DMS 273 treated with DMSO at 0.1 percent for 48 hours (cell line): Measurements from ENCODE around the gene ADRA2A.
A peak's percentile ranks its signal among the peaks of the same experiment; 100 is the strongest.

Experiments used
- DNase-seq: peaks from one replicate; lab custom pipeline; 2025; lab: John Stamatoyannopoulos, UW

The ADRA2A gene

DNA sequence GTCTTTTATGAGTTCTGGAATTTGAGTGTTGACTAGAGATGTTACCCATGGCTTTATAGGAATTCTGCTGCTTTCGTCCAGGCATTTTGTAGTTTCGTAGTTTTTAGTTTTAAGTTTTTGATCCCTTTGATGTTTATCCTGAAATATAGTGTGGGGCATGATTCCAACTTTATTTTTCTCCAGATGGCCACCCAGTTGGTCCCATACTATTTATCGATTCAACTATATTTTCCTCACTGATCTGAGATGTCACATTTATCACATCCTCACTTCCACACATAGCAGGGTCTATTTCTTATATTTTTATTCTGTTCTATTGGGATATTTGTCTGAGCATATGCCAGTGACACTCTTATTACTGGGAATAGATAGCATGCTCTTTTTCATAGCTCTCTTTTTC, 33.9 kb downstream of the ADRA2A start:
- no peak for DNase-seq

DNA sequence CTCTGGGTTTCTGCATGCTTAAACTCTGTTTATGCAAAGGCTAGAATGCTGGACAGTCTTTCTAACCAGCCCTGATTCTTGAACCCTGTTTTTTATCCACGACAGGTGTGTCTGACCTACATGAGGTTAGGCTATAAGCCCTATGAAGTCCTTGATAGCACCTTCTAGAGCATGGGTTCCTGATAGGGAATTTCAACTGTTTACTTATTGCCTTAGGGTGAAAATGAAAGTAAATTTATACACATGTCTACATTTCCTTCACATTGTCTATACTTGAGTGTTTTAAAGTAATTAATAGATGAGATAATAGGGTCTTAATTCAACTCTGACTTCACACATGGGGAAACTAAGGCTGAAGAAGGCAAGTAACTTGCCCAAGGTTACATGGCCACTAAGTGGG, 35.5 kb downstream of the ADRA2A start:
- DNase-seq = no peak

DNA sequence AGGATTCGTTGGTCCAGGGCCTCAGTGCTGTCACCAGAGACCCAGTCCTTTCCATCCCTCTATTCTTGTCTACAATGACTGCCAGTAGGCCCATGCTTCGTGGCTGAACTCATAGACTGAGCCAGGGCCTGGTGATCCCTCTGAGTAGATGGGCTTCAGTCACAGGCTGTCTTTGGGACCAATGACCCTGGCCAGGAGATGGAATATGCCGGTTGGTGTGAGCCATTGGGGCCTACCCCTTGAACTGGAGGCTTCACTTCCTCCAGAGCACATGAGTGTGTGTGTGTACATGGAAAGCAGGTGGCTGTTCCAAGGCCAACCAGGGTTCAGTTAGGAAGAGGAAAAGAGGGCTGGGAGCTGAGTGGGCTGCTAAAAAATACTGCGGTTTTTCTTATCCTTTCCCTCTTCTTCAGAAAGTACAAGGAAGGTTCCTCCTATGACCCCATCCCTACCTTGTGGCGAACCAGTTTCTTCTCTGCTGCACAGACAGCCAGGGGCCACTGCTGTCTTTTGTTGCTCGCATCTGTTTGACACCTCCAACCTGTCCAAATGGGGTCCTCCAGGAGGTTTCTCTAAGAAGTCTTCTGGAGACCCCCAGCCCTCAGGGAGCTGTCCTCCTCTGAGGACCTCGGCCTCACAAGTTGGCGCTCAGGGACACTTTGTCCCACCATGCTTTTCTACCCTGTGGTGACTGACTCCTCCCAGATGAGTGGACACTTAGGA, 36.6 kb downstream of the ADRA2A start:
- DNase-seq = no peak

DNA sequence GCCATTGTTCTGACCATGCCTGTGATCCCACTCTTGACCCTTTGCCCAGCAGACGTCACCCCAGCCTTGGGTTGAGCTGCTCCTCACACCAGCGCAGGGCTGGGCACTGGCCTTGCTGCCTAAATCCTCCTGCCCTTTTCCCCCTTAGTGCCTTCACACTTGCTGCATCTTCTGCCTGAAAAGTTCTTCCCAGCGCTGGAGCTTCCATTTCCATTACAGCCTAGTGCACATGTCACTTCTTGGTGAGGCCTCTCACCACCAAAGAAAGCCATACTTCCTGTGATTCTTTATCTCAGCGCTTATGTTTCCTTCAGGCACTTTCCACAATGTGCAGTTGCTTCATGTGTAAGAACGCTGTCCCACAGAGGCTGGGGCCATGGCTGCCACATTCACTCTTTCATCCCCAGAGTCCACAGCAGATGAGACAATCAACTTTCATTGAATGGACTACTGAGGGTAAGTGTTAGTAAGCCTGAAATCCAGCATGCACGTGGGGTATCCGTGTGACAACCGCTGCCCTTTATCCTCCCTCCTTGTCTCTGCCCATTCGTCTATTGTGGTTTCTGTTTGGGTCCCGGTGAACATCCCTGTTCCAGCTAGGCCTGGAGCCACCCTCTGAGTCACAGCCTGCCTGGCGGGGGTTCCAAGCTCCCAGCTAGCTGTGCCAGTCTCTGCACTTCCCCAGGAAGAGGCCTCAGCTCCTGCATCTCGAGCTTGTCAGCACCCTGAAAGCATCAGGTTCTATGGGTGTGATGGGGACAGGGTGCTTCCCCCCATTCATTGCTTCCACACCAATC, 37.3 kb downstream of the ADRA2A start:
- DNase-seq = no peak

DNA sequence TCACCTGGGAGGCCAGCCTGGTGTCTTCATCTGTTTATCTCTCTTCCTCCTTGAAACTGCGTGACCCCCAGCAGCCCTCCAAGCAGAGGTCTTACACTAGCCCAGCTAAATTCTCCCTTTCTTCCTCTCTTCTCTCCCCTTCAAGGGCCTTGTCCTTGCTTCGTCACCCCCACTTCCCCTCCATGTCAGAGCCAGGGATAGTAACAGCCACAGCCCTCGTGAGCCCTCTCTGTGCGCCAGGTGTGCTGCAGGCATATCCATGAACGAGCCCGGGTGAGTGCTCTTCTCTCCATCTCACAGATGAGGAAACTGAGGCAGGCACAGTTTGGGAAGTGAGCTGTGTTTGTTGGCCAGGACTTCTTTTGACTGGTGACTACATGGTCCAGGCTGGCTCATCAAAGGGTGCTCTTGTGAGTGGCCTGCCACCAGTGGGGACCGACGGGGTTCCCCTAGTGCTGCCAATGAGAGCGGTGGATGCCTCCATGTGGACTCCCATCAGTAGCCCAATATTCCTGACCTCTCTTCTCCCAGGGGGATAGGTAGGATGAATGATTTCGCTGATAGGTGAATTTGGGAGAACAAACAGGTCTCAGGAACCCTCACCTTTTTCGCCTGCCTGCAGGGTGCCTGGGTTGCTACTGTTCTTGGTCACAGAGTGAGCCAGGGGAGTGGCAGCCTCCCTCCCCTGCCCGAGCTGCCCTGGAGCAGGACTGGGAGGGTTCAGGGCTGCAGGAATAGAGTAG, 38.1 kb downstream of the ADRA2A start:
- no peak for DNase-seq

DNA sequence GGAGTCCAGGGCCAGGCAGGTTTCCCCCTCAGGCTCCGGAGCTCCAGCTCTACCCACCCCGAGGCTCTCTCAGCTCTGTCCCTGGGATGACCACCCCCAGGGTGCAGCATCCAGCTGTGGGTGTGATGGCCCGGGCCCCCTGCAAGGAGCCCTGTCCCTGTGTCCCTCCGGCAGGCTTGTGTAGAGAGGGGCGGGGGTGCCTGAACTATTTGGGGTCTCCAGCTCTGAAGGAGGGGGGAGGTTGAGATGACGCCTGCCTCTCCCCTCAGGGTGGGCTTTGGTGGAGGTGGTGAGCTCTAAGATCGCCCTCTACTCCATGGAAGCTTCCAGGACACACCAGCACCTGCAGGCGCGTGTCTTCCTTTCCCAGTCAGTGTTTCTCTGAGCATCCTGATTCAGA, 39.4 kb downstream of the ADRA2A start:
- DNase-seq = no peak

DNA sequence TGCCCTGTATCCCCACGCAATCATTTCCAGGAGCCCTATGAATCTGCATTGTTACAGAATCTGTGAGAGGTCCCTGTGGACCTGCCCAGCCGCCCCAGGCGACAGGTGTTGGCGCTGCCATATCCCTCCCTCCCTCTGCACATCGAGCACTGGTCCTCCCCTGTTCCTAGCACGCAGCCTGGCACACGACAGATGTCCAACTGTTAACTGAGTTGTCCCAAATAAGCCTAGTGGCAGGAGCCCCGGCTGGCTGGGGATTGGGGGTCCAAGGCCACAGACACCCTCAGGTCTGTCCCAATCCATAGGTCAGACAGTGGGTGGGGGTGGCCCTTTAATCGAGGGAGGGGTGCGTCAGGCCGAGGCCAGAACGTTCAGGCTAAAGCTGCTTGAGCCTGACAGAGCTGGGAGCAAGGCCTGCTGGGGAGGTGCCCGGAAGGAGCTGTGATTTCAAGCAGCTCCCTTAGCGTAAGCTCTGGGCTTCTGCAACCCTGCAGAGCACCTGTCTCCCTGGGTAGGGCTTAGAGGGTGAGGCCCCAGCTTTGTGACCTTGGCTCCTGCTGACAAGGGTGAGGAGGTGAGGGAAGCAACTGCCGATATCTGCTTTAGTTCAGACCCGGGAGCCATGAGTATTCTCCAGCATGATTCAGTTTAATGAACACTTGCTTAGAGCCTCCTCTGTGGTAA, 40.1 kb downstream of the ADRA2A start:
- DNase-seq = no peak

DNA sequence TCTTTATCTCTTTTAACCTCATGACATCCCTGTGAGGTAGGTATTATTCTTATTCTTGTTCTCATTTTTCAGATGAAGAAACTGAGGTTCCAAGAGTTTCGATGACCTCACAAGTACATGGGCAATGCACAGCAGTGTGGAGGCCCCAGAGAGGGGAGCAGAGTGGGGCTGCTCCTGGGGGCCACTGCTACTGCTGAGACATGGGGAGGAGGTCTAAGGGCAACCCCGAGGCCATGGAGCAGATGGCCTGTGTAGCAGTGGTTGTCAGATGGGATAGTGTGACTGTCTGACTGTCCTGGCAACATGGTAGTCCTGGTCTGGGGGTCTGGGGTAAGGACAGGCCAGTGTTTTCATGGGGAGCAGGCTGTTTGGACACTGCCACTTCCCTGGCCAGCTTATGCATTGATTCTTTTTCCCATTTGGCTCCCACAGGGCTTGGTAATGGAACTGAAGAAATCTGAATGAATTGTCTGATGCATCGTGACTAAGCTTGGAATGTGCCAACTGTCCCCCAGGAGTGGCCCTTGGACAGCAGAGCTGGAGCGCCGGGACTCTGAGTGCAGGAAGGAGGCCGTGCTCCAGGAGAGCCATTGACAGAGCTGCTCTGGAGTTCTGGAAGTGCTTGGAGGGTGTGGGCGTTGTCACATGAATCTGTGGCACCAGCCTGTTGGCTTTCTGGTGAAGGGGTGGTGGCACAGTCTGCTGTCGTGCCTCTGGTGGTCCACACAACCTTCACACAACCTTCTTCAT, 40.9 kb downstream of the ADRA2A start:
- DNase-seq = no peak

DNA sequence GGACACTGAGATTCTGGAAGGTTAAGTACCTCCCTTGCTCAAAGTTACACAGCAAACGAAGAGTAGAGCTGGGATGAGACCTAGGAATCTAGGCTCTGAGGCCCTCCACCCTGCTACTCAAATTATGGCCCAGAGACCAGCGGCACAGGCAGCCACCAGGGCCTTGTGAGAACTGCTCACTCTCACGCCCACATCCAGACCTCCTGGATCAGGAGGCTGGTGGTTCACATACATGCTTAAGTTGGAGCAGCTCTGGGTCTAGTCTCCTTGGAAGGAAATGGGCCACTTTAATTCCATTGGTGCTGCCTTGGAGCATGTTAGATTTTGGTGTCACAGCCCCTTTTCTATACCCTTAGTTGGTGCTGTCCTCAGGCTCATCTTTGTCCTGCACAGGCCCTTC, 41.9 kb downstream of the ADRA2A start:
- no peak for DNase-seq

DNA sequence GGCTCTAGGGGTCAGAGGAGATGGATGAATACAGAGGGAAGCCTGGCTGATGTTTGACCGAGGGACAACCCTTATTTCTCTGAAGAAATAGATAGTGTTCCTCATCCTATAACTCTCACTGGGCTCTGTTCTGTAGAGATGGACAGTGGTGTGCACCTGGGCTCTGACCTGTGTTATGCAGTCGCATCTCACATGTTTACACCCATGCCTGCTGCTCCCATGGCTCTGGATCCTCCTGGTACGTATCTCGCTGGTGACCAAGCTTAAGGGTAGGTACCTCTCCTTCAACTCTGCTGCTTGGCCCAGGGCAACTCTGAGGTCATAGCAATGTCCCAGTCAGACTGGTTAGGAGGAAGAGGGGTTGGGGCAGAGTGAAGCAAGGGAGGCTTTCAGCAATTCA, 42.8 kb downstream of the ADRA2A start:
- no peak for DNase-seq

DNA sequence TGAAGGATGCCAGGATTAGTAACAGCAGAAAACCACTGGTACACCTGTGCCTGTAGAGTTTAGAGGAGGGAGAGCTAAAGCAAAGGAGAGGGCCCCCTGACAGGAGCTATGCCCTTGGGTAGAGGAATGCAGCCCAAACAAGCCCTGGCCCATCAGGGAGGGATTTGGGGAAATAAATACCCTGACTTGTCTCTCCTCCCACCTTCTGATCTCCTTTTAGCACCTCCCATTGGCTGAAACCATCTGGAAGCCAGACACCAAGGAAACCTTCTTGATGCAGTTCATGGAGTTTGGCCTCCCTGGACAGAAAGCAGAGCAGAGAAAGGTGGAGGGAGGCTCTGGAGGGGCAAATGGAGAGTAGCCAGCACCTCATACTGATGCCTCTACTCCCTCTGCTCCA, 45.3 kb downstream of the ADRA2A start:
- DNase-seq = no peak

DNA sequence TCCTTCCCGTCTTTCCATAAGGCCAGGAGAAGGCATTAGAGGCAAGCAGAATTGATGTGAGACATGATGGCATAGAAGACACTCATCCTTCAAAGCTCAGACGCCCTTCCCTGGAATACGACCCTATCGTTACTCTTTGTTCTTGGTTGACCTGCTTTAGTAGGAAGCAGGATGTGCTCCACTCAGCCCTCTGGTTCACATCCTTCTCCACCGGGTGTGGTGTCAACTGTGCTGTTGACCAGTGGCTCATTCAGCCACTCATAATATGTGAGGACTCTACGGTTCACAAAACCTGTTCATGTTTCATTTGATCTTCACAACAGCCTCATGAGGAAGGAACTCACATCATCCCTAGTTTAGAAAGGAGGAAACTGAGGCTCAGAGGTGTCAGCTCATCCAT, 47.1 kb downstream of the ADRA2A start:
- DNase-seq = no peak

DNA sequence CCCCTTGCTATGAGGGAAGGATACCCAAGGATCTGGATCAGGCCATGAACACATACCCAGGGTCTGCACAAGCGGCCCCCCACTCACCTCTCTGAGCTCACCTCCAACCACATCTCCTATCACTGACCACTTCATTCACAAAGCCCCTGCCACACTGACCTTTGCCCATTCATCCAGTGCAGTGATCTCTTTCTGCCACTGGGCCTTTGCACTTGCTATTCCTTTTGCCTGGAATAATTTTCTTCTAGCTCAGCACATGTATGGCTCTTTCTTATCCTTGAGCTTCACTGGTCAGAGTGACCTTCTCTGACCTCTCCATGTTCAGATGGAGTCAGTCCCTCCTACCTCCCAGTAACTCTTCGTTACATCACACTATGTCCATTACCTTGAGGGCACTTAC, 48.3 kb downstream of the ADRA2A start:
- DNase-seq = no peak

DNA sequence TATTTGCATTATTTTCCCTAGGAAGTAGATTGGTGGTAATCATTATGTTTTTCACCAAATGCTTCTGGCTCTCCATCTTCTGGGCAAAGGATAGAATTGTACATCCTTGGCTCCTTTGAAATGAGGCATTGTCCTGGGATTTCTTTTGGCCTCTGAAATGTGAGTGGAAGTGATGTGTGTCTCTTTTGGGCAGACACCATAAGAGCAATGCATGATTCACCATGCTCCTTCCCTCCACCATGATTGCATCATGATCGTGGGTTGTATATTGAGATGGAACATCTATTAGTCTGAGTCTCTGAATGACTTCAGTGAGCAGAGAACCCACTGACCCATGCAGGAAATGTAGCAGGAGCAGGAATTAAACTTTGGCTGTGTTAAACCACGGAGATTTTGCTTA, 49.2 kb downstream of the ADRA2A start:
- no peak for DNase-seq

DNA sequence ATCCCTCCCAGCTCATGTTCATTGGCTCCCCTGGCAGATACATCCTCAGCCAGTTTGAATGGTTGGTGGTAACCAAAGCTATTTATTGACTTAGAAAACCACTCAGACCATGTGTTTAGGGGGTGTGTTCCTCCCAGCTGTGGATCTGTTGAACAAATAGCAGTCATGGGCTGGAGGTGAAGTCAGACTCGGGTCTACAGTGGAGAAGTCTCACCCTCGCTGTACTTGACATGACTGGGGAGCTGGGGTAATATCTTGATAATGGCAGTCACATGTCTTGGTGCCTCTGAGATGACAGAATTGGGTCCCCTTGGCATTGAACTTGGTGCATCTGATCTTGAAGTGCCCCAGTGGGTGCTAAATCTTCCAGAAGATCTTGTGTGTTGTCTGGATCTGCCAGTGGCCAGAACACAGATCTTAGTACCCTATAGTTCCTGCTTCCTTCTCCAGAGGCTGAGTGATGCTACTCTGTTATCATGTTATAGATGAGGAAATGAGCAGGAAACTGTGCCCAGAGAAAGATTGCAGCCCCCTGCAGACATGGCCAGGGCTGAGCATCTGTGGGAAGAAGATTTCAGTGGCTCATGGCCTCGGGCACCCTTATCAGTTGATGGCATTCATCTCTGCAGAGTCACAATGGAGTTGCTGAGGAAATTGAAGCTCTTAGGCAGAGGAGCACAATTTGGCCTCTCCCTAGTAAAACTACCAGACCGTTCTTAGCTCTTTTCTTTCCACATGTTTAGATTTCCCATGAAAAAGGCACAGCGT, 50.4 kb downstream of the ADRA2A start:
- no peak for DNase-seq

DNA sequence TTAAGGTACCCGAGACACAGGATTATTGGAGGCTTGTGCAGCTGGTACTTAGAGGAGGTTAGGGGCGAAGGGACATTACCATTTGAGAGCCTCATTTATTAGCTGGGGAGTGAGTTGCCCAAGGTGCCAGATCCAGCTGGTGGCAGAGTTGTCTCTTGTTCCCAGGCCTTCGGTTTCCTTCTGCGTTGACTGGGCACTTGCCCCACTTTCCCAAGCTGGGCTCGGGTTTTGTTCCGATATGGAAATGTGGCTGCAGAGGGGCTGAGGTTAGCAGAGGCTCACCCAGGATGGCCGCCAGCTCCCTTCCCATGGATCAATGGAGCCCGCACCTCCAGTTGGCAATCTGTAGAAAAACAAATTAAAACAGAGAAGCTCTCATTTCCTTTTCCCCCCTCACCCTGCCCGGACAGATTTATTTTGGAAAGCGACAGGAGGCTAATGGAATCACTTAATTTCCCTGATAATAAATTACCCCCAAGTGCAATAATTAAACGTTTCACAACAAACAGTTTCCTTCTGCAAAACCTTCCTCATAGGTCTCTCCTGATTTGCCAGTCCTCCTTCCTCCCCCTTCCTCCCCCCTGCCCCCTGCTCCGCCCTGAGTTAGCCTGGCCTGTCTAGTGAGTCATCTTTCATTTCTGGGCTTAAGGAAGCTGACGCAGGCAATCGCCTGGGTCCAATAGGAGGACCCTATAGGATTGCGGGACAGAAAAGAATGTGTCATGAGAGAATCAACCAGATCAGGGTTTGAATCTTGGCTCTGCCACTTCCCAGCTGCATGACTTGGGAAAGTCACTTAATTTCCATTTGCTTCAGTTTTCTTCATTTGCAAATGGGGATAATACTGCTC, 51.7 kb downstream of the ADRA2A start:
- DNase-seq = peak; percentile 10

DNA sequence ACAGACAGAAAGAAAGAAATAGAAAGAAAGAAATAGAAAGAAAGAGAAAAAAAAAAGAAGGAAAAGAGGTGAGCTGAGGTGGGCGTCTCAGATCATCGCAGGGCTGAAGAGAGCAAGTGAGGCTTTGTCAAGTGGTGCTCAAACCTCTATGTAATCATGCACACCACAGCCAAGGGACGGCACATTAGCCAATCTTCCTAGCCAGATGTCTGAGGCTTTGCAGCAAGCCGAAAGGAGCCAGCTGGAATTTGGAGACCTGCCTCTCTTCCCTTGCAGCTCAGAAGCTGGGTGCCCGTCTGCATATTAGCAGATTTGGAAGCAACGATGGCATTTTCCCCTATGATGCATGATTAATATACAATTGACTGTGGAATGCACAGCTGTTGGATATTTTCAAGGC, 52.5 kb downstream of the ADRA2A start:
- DNase-seq = no peak

DNA sequence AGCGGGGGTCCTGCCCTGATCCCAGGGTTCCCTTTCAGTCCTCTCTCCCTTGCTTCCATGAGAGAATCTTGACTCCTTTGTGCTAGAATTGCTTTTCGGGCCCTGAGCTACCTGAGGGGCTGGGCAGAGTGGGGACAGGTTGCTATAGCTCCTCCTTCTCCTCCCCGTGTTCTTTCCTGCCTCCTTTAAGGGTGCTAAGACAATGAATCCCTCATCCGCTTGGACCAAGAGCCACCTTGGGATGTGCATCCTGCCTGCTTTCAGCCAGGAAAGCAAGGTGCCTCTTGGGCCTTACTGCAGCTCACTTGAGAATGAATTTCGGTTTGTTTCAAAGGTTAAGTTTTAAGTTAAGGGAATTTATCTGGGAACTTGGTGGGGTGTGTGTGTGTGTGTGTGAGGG, 53.6 kb downstream of the ADRA2A start:
- DNase-seq = no peak
